A673 (cell line): ENCODE data around the gene IFT122. TPM values are rescaled to one million over a fixed set of nuclear protein-coding genes. Genes with fewer than 3 reads are reported as not detected.

Experiments used
- BruUV-seq: library from RNA; stranded (reverse); fragments of 400-500 nt; replicated peaks from 2 replicates; lab custom pipeline; 2021; lab: Mats Ljungman, UMichigan
- CTCF ChIA-PET: fragments of 300-600 bp; sonication (Branson Sonifier 250); formaldehyde crosslinking; loops from one replicate; lab custom pipeline; 2022; ENCODE audit warnings: antibody characterized with exemption; lab: Charles Lee
- POLR2A ChIA-PET: fragments of 300-600 bp; sonication (Branson Sonifier 250); formaldehyde crosslinking; loops from one replicate; lab custom pipeline; 2022; ENCODE audit warnings: antibody characterized with exemption; ENCODE audit not compliant: low non-redundant PET; lab: Charles Lee
- DNase-seq: peaks from one replicate; pipeline ENCODE4 v3.0.0-alpha.2; 2015; ENCODE audit warnings: low spot score
- H3K27ac ChIP-seq: fragments of 200-600 bp; sonication (generic); 2 replicates; pipeline ENCODE4 v1.5.1; 2016; ENCODE audit warnings: mixed run types, low read depth, mild to moderate bottlenecking, mixed read lengths, antibody characterized with exemption, low read length; ENCODE audit not compliant: poor library complexity, severe bottlenecking
- H3K27me3 ChIP-seq: fragments of 200-600 bp; sonication (generic); replicated peaks from 2 replicates; pipeline ENCODE4 v1.6.1; 2017; ENCODE audit warnings: mixed run types, low read depth, mild to moderate bottlenecking, mixed read lengths, antibody characterized with exemption, low read length; ENCODE audit not compliant: insufficient read depth, poor library complexity
- H3K36me3 ChIP-seq: fragments of 200-600 bp; sonication (generic); 2 replicates; pipeline ENCODE4 v1.6.1; 2016; ENCODE audit warnings: mixed run types, mild to moderate bottlenecking, mixed read lengths, antibody characterized with exemption, low read length; ENCODE audit not compliant: insufficient read depth, poor library complexity, severe bottlenecking
- H3K4me1 ChIP-seq: fragments of 200-600 bp; sonication (generic); 2 replicates; pipeline ENCODE4 v1.6.1; 2017; ENCODE audit warnings: mixed run types, mild to moderate bottlenecking, mixed read lengths, antibody characterized with exemption, low read length; ENCODE audit not compliant: insufficient read depth, poor library complexity, severe bottlenecking
- H3K4me3 ChIP-seq: fragments of 200-600 bp; sonication (generic); 2 replicates; pipeline ENCODE4 v1.5.1; 2016; ENCODE audit warnings: low read depth, mixed run types, mild to moderate bottlenecking, mixed read lengths, low read length; ENCODE audit not compliant: poor library complexity, severe bottlenecking
- H3K9me3 ChIP-seq: fragments of 200-600 bp; sonication (generic); 2 replicates; pipeline ENCODE4 v1.6.1; 2016; ENCODE audit warnings: mixed run types, low read depth, mild to moderate bottlenecking, mixed read lengths, antibody characterized with exemption, low read length; ENCODE audit not compliant: poor library complexity, severe bottlenecking
- CTCF ChIP-seq: fragments of 300-800, 200-600 bp; sonication (generic); conservative IDR thresholded peaks from 2 replicates; pipeline ENCODE4 v1.5.1; 2017; ENCODE audit warnings: low read depth, mild to moderate bottlenecking, antibody characterized with exemption, low read length, moderate library complexity, mixed read lengths
- EZH2 ChIP-seq: fragments of 200-600 bp; sonication (generic); IDR thresholded peaks from 2 replicates; pipeline ENCODE4 v1.6.1; 2017; ENCODE audit warnings: borderline replicate concordance, low read depth, mild to moderate bottlenecking, mixed read lengths, antibody characterized with exemption, low read length; ENCODE audit not compliant: poor library complexity, severe bottlenecking
- intact Hi-C: fragments of 100-400 bp; cut with micrococcal nuclease; formaldehyde crosslinking; loops from one replicate; pipeline ENCODE4 v1.10.0; 2022; ENCODE audit not compliant: unreplicated experiment
- total RNA-seq: library from RNA; stranded (reverse); gene quantifications from 2 replicates; pipeline ENCODE4 v1.2.3, GENCODE V29; 2021

The IFT122 gene
- total RNA-seq, 1 experiment from 2014 or later = 48.2 TPM

- Histone ChIP-seq H3K27ac (no peak overlapping the region), H3K9me3 (no peaks in the 10 kb centered on the region), H3K36me3 (no peaks in the 10 kb centered on the region), H3K4me1 (no peaks in the 10 kb centered on the region), H3K27me3 (no peaks in the 10 kb centered on the region), H3K4me3 (no peak overlapping the region)
- TF ChIP-seq EZH2 (no peak), CTCF (no peak)
- intact Hi-C loops = no loop called here
- CTCF ChIA-PET = no interaction called here
- POLR2A ChIA-PET = interaction anchor here (0.6 kb wide), 1 partner anchor 71 kb away, joined by 4 read pairs; no protein-coding TSS in a partner anchor
- no TSS peak for BruUV-seq
- DNase-seq = no peak
These were observed 82.9 kb downstream of the IFT122 start for GRCh38 chr3:129522953-129523352.

- intact Hi-C loops = no loop called here
- no peaks in the 10 kb centered on the region for H3K4me1 ChIP-seq
- POLR2A ChIA-PET = no interaction called here
These were observed 84.1 kb downstream of the IFT122 start for GRCh38 chr3:129524081-129524480.

GRCh38 chr3:129525341-129525968, 85.4 kb downstream of the IFT122 start:
- H3K27me3 ChIP-seq = no peaks in the 10 kb centered on the region
- no peak overlapping the region for H3K4me3 ChIP-seq
- no peak overlapping the region for H3K27ac ChIP-seq
- no TSS peak for BruUV-seq
- no peak for TF ChIP-seq CTCF
- no peak for TF ChIP-seq EZH2
- no peaks in the 10 kb centered on the region for H3K4me1 ChIP-seq
- ChIA-PET CTCF (no interaction called here), POLR2A (no interaction called here)
- no peak for DNase-seq
- H3K9me3 ChIP-seq = no peaks in the 10 kb centered on the region
- intact Hi-C loops = no loop called here
- no peaks in the 10 kb centered on the region for H3K36me3 ChIP-seq

More at GRCh38 chr3:129524081-129524480, 84.1 kb downstream of the IFT122 start:
- Histone ChIP-seq H3K27me3 (no peaks in the 10 kb centered on the region), H3K4me3 (no peak overlapping the region), H3K27ac (no peak overlapping the region), H3K9me3 (no peaks in the 10 kb centered on the region), H3K36me3 (no peaks in the 10 kb centered on the region)
- TF ChIP-seq EZH2 (no peak), CTCF (no peak)
- no TSS peak for BruUV-seq
- peak; percentile 27 for DNase-seq
- CTCF ChIA-PET = no interaction called here
